Breast epithelium (tissue), 4 donors: ENCODE data around the gene ASIC5. TPM values are rescaled to one million over a fixed set of nuclear protein-coding genes. Genes with fewer than 3 reads are reported as not detected.

Source experiments
- DNase-seq, 2 donors: peaks; one replicate each; pipeline ENCODE4 v3.0.0-alpha.2; 2019; ENCODE audit warnings: low spot score in 2 of 2
- H3K27ac ChIP-seq, 2 donors: fragments of 200-600 bp; sonication (generic) in 1 of 2; one replicate each; pipeline ENCODE4 v1.5.1; 2016 to 2019; ENCODE audit warnings: mild to moderate bottlenecking in 1 of 2
- H3K27me3 ChIP-seq, 2 donors: fragments of 200-600 bp; sonication (generic) in 1 of 2; one replicate each; pipeline versions ENCODE4 v1.5.1 to v1.6.0; 2017 to 2019; ENCODE audit warnings: control low read depth in 1 of 2, mild to moderate bottlenecking in 1 of 2
- H3K36me3 ChIP-seq: fragments of 200-600 bp; one replicate; pipeline ENCODE4 v1.5.1; 2019
- H3K4me1 ChIP-seq, 2 donors: fragments of 200-600 bp; sonication (generic); one replicate each; pipeline ENCODE4 v1.5.1; 2016 to 2019; ENCODE audit warnings: control low read depth in 1 of 2
- H3K4me3 ChIP-seq, 3 donors: fragments of 200-600 bp; sonication (generic); 1 replicate in 2 of 3; 2 replicates in 1 of 3; pipeline ENCODE4 v1.5.1; 2016 to 2019; ENCODE audit warnings: mild to moderate bottlenecking in 3 of 3, moderate library complexity in 2 of 3
- H3K9me3 ChIP-seq, 2 donors: fragments of 200-600 bp; sonication (generic) in 1 of 2; one replicate each; pipeline ENCODE4 v1.5.1; 2016 to 2019; ENCODE audit warnings: control low read depth in 1 of 2
- POLR2A ChIP-seq: fragments of 450-650 bp; IDR thresholded peaks from one replicate; pipeline ENCODE4 v1.6.1; 2016; ENCODE audit warnings: antibody characterized with exemption, mild to moderate bottlenecking, moderate library complexity
- POLR2AphosphoS5 ChIP-seq, 3 donors: sonication (generic); formaldehyde crosslinking; IDR thresholded peaks; one replicate each; pipeline ENCODE4 v1.6.1; 2017; ENCODE audit warnings: antibody characterized with exemption in 3 of 3
- intact Hi-C: fragments of 100-400 bp; cut with DNase I; formaldehyde crosslinking; loops from one replicate; pipeline ENCODE4 v1.15.1; 2023; ENCODE audit warnings: low total_unique reads
- total RNA-seq, 3 donors: library from RNA; depleted of rRNA; stranded (reverse); fragments of >200 nt; gene quantifications; one replicate each; pipeline ENCODE4 v1.1.0, GENCODE V29; 2016
- TF ChIP-seq, protein P1 (sequence below), 3 donors: fragments of 450-650 bp; IDR thresholded peaks; one replicate each; pipeline ENCODE4 v1.5.1; 2016 to 2017; ENCODE audit warnings: antibody characterized with exemption in 3 of 3, mild to moderate bottlenecking in 3 of 3, moderate library complexity in 3 of 3

ASIC5 gene
- total RNA-seq, 3 donors from 2014 or later, result not detected

GRCh38 chr4:155881555-155881954 is 15.5 kb upstream of the ASIC5 start:
- DNase-seq, result no peak
- TF ChIP-seq POLR2AphosphoS5 (IDR thresholded peaks at IDR 0.05), result no peak
- TF ChIP-seq, protein P1, sequence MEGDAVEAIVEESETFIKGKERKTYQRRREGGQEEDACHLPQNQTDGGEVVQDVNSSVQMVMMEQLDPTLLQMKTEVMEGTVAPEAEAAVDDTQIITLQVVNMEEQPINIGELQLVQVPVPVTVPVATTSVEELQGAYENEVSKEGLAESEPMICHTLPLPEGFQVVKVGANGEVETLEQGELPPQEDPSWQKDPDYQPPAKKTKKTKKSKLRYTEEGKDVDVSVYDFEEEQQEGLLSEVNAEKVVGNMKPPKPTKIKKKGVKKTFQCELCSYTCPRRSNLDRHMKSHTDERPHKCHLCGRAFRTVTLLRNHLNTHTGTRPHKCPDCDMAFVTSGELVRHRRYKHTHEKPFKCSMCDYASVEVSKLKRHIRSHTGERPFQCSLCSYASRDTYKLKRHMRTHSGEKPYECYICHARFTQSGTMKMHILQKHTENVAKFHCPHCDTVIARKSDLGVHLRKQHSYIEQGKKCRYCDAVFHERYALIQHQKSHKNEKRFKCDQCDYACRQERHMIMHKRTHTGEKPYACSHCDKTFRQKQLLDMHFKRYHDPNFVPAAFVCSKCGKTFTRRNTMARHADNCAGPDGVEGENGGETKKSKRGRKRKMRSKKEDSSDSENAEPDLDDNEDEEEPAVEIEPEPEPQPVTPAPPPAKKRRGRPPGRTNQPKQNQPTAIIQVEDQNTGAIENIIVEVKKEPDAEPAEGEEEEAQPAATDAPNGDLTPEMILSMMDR (IDR thresholded peaks at IDR 0.05), result no peak
- no peak for TF ChIP-seq POLR2A
- no peaks in the 10 kb centered on the region for H3K4me1 ChIP-seq
- intact Hi-C loops, result no loop called here
- H3K36me3 ChIP-seq, result no peaks in the 10 kb centered on the region
- H3K4me3 ChIP-seq, result no peak overlapping the region
- H3K27me3 ChIP-seq, result no peaks in the 10 kb centered on the region
- no peak overlapping the region for H3K27ac ChIP-seq
- no peaks in the 10 kb centered on the region for H3K9me3 ChIP-seq

GRCh38 chr4:155879767-155880166 is 13.7 kb upstream of the ASIC5 start:
- TF ChIP-seq, protein P1 (IDR thresholded peaks at IDR 0.05), result no peak
- TF ChIP-seq POLR2A (no peak), POLR2AphosphoS5 (IDR thresholded peaks at IDR 0.05) (no peak)
- Histone ChIP-seq H3K36me3 (no peaks in the 10 kb centered on the region), H3K4me3 (no peak overlapping the region), H3K9me3 (peaks cover 4% of the 10 kb centered on the region in 2 donors), H3K27ac (no peak overlapping the region), H3K27me3 (no peaks in the 10 kb centered on the region), H3K4me1 (no peaks in the 10 kb centered on the region)
- no peak for DNase-seq
- intact Hi-C loops, result no loop called here

DNA sequence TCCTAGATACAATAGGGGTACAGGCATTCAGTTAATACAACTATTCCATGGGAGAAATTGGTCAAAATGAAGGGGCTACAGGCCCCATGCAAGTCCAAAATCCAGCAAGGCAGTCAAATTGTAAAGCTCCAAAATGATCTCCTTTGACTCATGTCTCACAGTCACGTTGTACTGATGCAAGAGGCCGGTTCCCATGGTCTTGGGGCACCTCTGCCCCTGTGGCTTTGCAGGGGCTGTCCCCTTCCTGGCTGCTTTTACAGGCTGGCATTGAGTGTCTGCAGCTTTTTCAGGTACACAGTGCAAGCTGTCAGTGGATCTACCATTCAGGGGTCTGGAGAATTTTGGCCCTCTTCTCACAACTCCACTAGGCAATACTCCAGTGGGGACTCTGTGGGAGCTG is 12.5 kb upstream of the ASIC5 start:
- TF ChIP-seq, protein P1 (IDR thresholded peaks at IDR 0.05), result no peak
- TF ChIP-seq POLR2AphosphoS5 (IDR thresholded peaks at IDR 0.05), result no peak
- TF ChIP-seq POLR2A, result no peak
- Histone ChIP-seq H3K4me3 (no peak overlapping the region), H3K27me3 (no peaks in the 10 kb centered on the region), H3K27ac (no peak overlapping the region), H3K9me3 (peaks cover 4% of the 10 kb centered on the region in 2 donors), H3K4me1 (no peaks in the 10 kb centered on the region), H3K36me3 (no peaks in the 10 kb centered on the region)
- intact Hi-C loops, result no loop called here
- no peak for DNase-seq

- intact Hi-C loops, result no loop called here
- Histone ChIP-seq H3K9me3 (peaks cover 4% of the 10 kb centered on the region in 2 donors), H3K36me3 (no peaks in the 10 kb centered on the region), H3K27ac (no peak overlapping the region), H3K4me1 (no peaks in the 10 kb centered on the region), H3K4me3 (no peak overlapping the region), H3K27me3 (no peaks in the 10 kb centered on the region)
- no peak for DNase-seq
- TF ChIP-seq POLR2A, result no peak
- no peak for TF ChIP-seq POLR2AphosphoS5 (IDR thresholded peaks at IDR 0.05)
- TF ChIP-seq, protein P1 (IDR thresholded peaks at IDR 0.05), result no peak
Observed at GRCh38 chr4:155877971-155878370, 11.9 kb upstream of the ASIC5 start.

GRCh38 chr4:155875878-155876277 is 9.8 kb upstream of the ASIC5 start:
- Histone ChIP-seq H3K4me1 (no peaks in the 10 kb centered on the region), H3K4me3 (no peak overlapping the region), H3K27me3 (no peaks in the 10 kb centered on the region), H3K27ac (no peak overlapping the region), H3K9me3 (peaks cover 4% of the 10 kb centered on the region in 2 donors), H3K36me3 (no peaks in the 10 kb centered on the region)
- TF ChIP-seq, protein P1 (IDR thresholded peaks at IDR 0.05), result no peak
- TF ChIP-seq POLR2AphosphoS5 (IDR thresholded peaks at IDR 0.05) (no peak), POLR2A (no peak)
- DNase-seq, result no peak
- intact Hi-C loops, result no loop called here
